Large intestine (tissue), 3 donors: ENCODE measurements around the gene CLEC2D. TPM values are rescaled to one million over a fixed set of nuclear protein-coding genes. Genes with fewer than 3 reads are reported as not detected.
A peak's percentile ranks its signal among the peaks of the same experiment; 100 is the strongest.
"Not testable (repeated sequence)": the region's sequence is repeated elsewhere in the genome, so short reads cannot be mapped to it uniquely, and the experiment has no call there.

Experiments used
- DNase-seq, 2 donors: peaks; one replicate each; pipeline versions ENCODE4 v3.0.0 to v3.0.0-alpha.2; 2013
- H3K27ac ChIP-seq: one replicate; pipeline ENCODE4 v1.5.1; 2013; ENCODE audit warnings: low read length
- H3K27me3 ChIP-seq: 2 replicates; pipeline ENCODE4 v1.6.1; 2013; ENCODE audit warnings: low read length; ENCODE audit not compliant: control insufficient read depth, insufficient read depth
- H3K36me3 ChIP-seq: 2 replicates; pipeline ENCODE4 v1.6.1; 2013; ENCODE audit warnings: low read length; ENCODE audit not compliant: control insufficient read depth, insufficient read depth
- H3K4me1 ChIP-seq: one replicate; pipeline ENCODE4 v1.6.1; 2013; ENCODE audit warnings: low read length; ENCODE audit not compliant: control insufficient read depth, insufficient read depth
- H3K4me3 ChIP-seq: one replicate; pipeline ENCODE4 v1.5.1; 2013; ENCODE audit warnings: low read length
- H3K9me3 ChIP-seq: one replicate; pipeline ENCODE4 v1.6.1; 2013; ENCODE audit warnings: mild to moderate bottlenecking, low read depth, low read length, moderate library complexity; ENCODE audit not compliant: control insufficient read depth
- WGBS: methylation state at CpG from one replicate; pipeline ENCODE4 v1.1.5; 2013; ENCODE audit warnings: low lambda C conversion rate; ENCODE audit not compliant: insufficient coverage; 5-methylcytosine and 5-hydroxymethylcytosine counted together
- polyA plus RNA-seq: library from polyadenylated mRNA; unstranded; fragments of 120-200 nt; gene quantifications from one replicate; pipeline ENCODE4 v1.2.1, GENCODE V29; 2013

The CLEC2D gene
- polyA plus RNA-seq, 1 donor = 9.9 TPM

DNA sequence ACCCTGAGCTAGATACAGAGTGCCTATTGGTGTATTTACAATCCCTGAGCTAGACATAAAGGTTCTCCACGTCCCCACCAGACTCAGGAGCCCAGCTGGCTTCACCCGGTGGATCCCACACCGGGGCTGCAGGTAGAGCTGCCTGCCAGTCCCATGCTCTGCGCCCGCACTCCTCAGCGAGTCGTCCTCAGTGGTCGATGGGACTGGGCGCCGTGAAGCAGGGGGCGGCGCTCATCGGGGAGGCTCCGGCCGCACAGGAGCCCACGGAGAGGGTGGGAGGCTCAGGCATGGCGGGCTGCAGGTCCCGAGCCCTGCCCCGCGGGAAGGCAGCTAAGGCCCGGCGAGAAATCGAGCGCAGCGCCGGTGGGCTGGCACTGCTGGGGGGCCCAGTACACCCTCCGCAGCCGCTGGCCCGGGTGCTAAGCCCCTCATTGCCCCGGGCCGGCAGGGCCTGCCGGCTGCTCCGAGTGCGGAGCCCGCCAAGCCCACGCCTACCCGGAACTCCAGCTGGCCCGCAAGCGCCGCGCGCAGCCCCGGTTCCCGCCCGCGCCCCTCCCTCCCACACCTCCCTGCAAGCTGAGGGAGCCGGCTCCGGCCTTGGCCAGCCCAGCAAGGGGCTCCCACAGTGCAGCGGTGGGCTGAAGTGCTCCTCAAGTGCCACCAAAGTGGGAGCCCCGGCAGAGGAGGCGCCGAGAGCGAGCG is 70.0 kb downstream of the CLEC2D start:
- WGBS = no CpG with 5 or more reads among the region's 54 CpGs
- not testable (repeated sequence) for H3K36me3 ChIP-seq, H3K27ac ChIP-seq, H3K4me1 ChIP-seq, H3K9me3 ChIP-seq, DNase-seq, H3K27me3 ChIP-seq
- H3K4me3 ChIP-seq = peak overlapping the region; percentile 6

DNA sequence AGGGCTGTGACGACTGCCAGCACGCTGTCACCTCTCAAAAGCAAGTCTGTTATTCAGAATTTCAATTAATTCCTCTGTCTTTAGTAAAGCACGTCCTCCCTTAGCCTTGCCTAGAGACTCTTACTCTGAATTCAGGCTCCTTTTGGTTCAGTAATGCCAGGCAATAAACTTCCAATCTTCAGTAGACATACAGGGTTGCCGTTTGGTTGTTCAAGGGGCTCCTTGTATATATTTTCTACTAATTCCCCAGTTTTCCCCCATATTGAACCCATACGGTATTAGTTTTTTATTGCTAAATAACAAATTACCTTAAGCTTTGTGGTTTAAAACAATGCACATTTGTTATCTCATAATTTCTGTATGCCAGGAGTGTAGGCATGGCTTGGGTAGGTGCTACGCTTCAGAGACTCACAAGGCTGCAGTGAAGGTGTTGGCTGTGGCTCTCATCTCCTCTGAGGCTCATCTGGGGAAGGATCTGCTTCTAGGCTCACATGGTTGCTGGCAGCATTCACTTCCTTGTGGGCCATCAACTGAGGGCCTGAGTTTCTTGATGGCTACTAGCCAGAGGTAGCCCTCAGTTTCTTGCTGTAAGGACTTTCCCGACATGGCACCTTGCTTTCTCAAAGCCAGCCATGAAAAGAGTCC is 70.7 kb downstream of the CLEC2D start:
- no CpG with 5 or more reads among the region's 7 CpGs for WGBS
- Histone ChIP-seq H3K36me3 (no peaks in the 10 kb centered on the region), H3K4me1 (no peaks in the 10 kb centered on the region), H3K27me3 (peaks cover 2% of the 10 kb centered on the region), H3K27ac (no peak overlapping the region), H3K4me3 (peak overlapping the region; percentile 6), H3K9me3 (no peaks in the 10 kb centered on the region)
- DNase-seq = no peak

DNA sequence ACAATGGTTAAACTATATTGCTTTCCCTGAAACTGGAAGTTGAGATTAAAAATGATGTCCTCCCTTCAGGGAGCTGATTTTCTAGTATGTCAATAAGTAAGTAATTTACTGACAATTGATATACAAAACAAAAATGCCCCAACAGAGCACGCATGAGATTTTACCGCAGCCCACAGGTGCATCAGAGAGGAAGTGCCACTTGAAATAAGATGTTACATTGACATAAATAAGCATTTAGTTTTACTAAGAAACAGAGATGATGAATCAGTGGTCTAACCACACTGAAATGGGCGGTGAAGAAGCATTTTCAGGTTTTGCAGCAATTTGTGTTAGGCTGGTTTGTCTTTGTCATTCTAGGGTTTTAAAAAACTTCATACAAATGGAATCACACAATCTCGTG is 72.2 kb downstream of the CLEC2D start:
- Histone ChIP-seq H3K9me3 (no peaks in the 10 kb centered on the region), H3K36me3 (no peaks in the 10 kb centered on the region), H3K4me1 (no peaks in the 10 kb centered on the region), H3K27me3 (peaks cover 2% of the 10 kb centered on the region), H3K27ac (no peak overlapping the region), H3K4me3 (no peak overlapping the region)
- DNase-seq = no peak
- WGBS = no CpG with 5 or more reads among the region's 4 CpGs

- Histone ChIP-seq H3K4me3 (no peak overlapping the region), H3K9me3 (no peaks in the 10 kb centered on the region), H3K4me1 (no peaks in the 10 kb centered on the region), H3K27me3 (peaks cover 2% of the 10 kb centered on the region), H3K27ac (no peak overlapping the region), H3K36me3 (no peaks in the 10 kb centered on the region)
- 67% methylated on average over 1 of the region's 5 CpGs for WGBS
- no peak for DNase-seq
Observed at GRCh38 chr12:9742661-9743060, 73.1 kb downstream of the CLEC2D start.

GRCh38 chr12:9745199-9745598 is 75.7 kb downstream of the CLEC2D start:
- no peaks in the 10 kb centered on the region for H3K36me3 ChIP-seq
- DNase-seq = no peak
- H3K4me1 ChIP-seq = no peaks in the 10 kb centered on the region
- H3K4me3 ChIP-seq = no peak overlapping the region
- no peaks in the 10 kb centered on the region for H3K9me3 ChIP-seq
- no CpG with 5 or more reads among the region's 3 CpGs for WGBS
- H3K27me3 ChIP-seq = peaks cover 4% of the 10 kb centered on the region
- H3K27ac ChIP-seq = no peak overlapping the region

Other genes starting within 250 kb of the CLEC2D start
- 7.8 TPM for gene KLRB1, start 61.8 kb upstream of the CLEC2D start, polyA plus RNA-seq
- gene CLECL1, start 63.4 kb downstream of the CLEC2D start, polyA plus RNA-seq = 0.31 TPM
- 12.3 TPM for gene CD69, start 91.2 kb downstream of the CLEC2D start, polyA plus RNA-seq
- gene KLRF1, start 157.8 kb downstream of the CLEC2D start, polyA plus RNA-seq = 1.5 TPM
- 5.2 TPM for gene CLEC2B, start 199.6 kb downstream of the CLEC2D start, polyA plus RNA-seq
- 1.2 TPM for gene KLRF2, start 211.8 kb downstream of the CLEC2D start, polyA plus RNA-seq